IMR-90 (cell line): ENCODE data around the gene PRELID1. TPM values are rescaled to one million over a fixed set of nuclear protein-coding genes. Genes with fewer than 3 reads are reported as not detected.

Source experiments
- ATAC-seq: fragments of 200-7000 bp; cut with Tn5 transposase; 2 replicates; pipeline ENCODE4 v1.9.1; 2020; ENCODE audit warnings: low read depth, mild to moderate bottlenecking, moderate library complexity
- BruUV-seq: library from RNA; stranded (reverse); fragments of 400-500 nt; replicated peaks from 2 replicates; lab custom pipeline; 2021; lab: Mats Ljungman, UMichigan
- CTCF ChIA-PET: fragments of 300-600 bp; formaldehyde crosslinking; extraction: SDS; loops from one replicate; lab custom pipeline; 2021; ENCODE audit warnings: antibody characterized with exemption; lab: Yijun Ruan, JAX
- POLR2A ChIA-PET: fragments of 300-600 bp; sonication (Branson Sonifier 250); formaldehyde crosslinking; loops from one replicate; lab custom pipeline; 2022; ENCODE audit warnings: antibody characterized with exemption; ENCODE audit not compliant: unreplicated experiment; lab: Charles Lee
- DNase-seq: peaks from one replicate; pipeline ENCODE4 v3.0.0; 2013
- H2AFZ ChIP-seq: replicated peaks from 2 replicates; pipeline ENCODE3; 2013; ENCODE audit warnings: low read length, mild to moderate bottlenecking; ENCODE audit not compliant: poor library complexity
- H2AK5ac ChIP-seq: 2 replicates; pipeline ENCODE4 v1.6.1; 2013; ENCODE audit warnings: low read depth, low read length, inconsistent platforms
- H2AK9ac ChIP-seq: replicated peaks from 2 replicates; pipeline ENCODE3; 2013; ENCODE audit warnings: mild to moderate bottlenecking, low read depth, low read length, moderate library complexity; ENCODE audit not compliant: poor library complexity
- H2BK120ac ChIP-seq: 2 replicates; pipeline ENCODE4 v1.6.1; 2013; ENCODE audit warnings: low read depth, low read length, inconsistent platforms
- H2BK15ac ChIP-seq: 3 replicates; pipeline ENCODE4 v1.6.1; 2013; ENCODE audit warnings: low read depth, low read length, inconsistent platforms
- H2BK20ac ChIP-seq: 2 replicates; pipeline ENCODE4 v1.6.1; 2013; ENCODE audit warnings: low read depth, mild to moderate bottlenecking, inconsistent platforms, low read length, moderate library complexity
- H2BK5ac ChIP-seq: 2 replicates; pipeline ENCODE4 v1.6.1; 2013; ENCODE audit warnings: mild to moderate bottlenecking, low read depth, low read length, inconsistent platforms; ENCODE audit not compliant: poor library complexity, severe bottlenecking
- H3K14ac ChIP-seq: replicated peaks from 2 replicates; pipeline ENCODE4 v1.6.1; 2013; ENCODE audit warnings: low read depth, low read length, inconsistent platforms
- H3K18ac ChIP-seq: 2 replicates; pipeline ENCODE4 v1.6.1; 2013; ENCODE audit warnings: low read depth, low read length, control low read depth
- H3K23ac ChIP-seq: 2 replicates; pipeline ENCODE4 v1.6.1; 2013; ENCODE audit warnings: low read depth, low read length, inconsistent platforms
- H3K27ac ChIP-seq: 2 replicates; pipeline ENCODE4 v1.5.1; 2013; ENCODE audit warnings: mild to moderate bottlenecking, control low read depth, low read length; ENCODE audit not compliant: insufficient read depth
- H3K27me3 ChIP-seq: 2 replicates; pipeline ENCODE4 v1.6.1; 2013; ENCODE audit warnings: low read length; ENCODE audit not compliant: control insufficient read depth, insufficient read depth
- H3K36me3 ChIP-seq: 2 replicates; pipeline ENCODE4 v1.6.1; 2013; ENCODE audit warnings: low read length, mixed read lengths; ENCODE audit not compliant: control insufficient read depth, insufficient read depth
- H3K4ac ChIP-seq: 2 replicates; pipeline ENCODE4 v1.6.1; 2013; ENCODE audit warnings: low read depth, low read length, inconsistent platforms
- H3K4me1 ChIP-seq: 2 replicates; pipeline ENCODE4 v1.6.1; 2013; ENCODE audit warnings: low read length, mixed read lengths; ENCODE audit not compliant: control insufficient read depth, insufficient read depth
- H3K4me2 ChIP-seq: 2 replicates; pipeline ENCODE4 v1.6.1; 2013; ENCODE audit warnings: low read depth, mild to moderate bottlenecking, control low read depth, low read length, moderate library complexity
- H3K4me3 ChIP-seq: 2 replicates; pipeline ENCODE4 v1.5.1; 2013; ENCODE audit warnings: low read depth, mild to moderate bottlenecking, control low read depth, low read length, moderate library complexity; ENCODE audit not compliant: insufficient read depth
- H3K56ac ChIP-seq: 2 replicates; pipeline ENCODE4 v1.6.1; 2013; ENCODE audit warnings: low read length, inconsistent platforms; ENCODE audit not compliant: insufficient read depth; ENCODE audit errors: extremely low read depth
- H3K79me1 ChIP-seq, 2 experiments: 2 replicates each; pipeline ENCODE4 v1.6.1; 2013; ENCODE audit warnings: low read length in 2 of 2, inconsistent platforms in 1 of 2, low read depth in 1 of 2
- H3K9ac ChIP-seq: 2 replicates; pipeline ENCODE4 v1.6.1; 2013; ENCODE audit warnings: low read depth, low read length, control low read depth
- H3K9me1 ChIP-seq: 2 replicates; pipeline ENCODE4 v1.6.1; 2013; ENCODE audit warnings: low read length, inconsistent platforms; ENCODE audit not compliant: insufficient read depth
- H3K9me3 ChIP-seq: 2 replicates; pipeline ENCODE4 v1.6.1; 2013; ENCODE audit warnings: low read length; ENCODE audit not compliant: control insufficient read depth, insufficient read depth
- H4K20me1 ChIP-seq: 2 replicates; pipeline ENCODE4 v1.6.1; 2013; ENCODE audit warnings: low read length, inconsistent platforms; ENCODE audit not compliant: insufficient read depth
- H4K5ac ChIP-seq: 2 replicates; pipeline ENCODE4 v1.6.1; 2013; ENCODE audit warnings: mild to moderate bottlenecking, low read depth, low read length, control low read depth
- H4K8ac ChIP-seq, 2 experiments: 2 replicates each; pipeline ENCODE4 v1.6.1; 2013; ENCODE audit warnings: low read depth in 2 of 2, low read length in 2 of 2, control low read depth in 1 of 2, inconsistent platforms in 1 of 2
- H4K91ac ChIP-seq: 2 replicates; pipeline ENCODE4 v1.6.1; 2013; ENCODE audit warnings: low read depth, low read length, inconsistent platforms; ENCODE audit not compliant: insufficient read depth
- BHLHE40 ChIP-seq: fragments of 150-350 bp; IDR thresholded peaks from 2 replicates; pipeline ENCODE4 v1.6.1; 2016; ENCODE audit warnings: mild to moderate bottlenecking, low read depth, low read length
- CEBPB ChIP-seq: IDR thresholded peaks from 2 replicates; pipeline ENCODE4 v1.6.1; 2012; ENCODE audit warnings: low read depth, low read length, improper control_type of control experiment
- CHD1 ChIP-seq: IDR thresholded peaks from 2 replicates; pipeline ENCODE4 v1.6.1; 2012; ENCODE audit warnings: low read depth, low read length, improper control_type of control experiment
- ELK1 ChIP-seq: fragments of 150-350 bp; IDR thresholded peaks from 2 replicates; pipeline ENCODE4 v1.6.1; 2016; ENCODE audit warnings: low read depth, mild to moderate bottlenecking, low read length, moderate library complexity, borderline replicate concordance
- FOS ChIP-seq: fragments of 150-350 bp; IDR thresholded peaks from 2 replicates; pipeline ENCODE4 v1.6.1; 2016; ENCODE audit warnings: low read depth, low read length
- MAZ ChIP-seq: IDR thresholded peaks from 2 replicates; pipeline ENCODE4 v1.6.1; 2012; ENCODE audit warnings: low read depth, mild to moderate bottlenecking, low read length, improper control_type of control experiment, moderate library complexity, borderline replicate concordance
- MXI1 ChIP-seq: IDR thresholded peaks from 2 replicates; pipeline ENCODE4 v1.6.1; 2012; ENCODE audit warnings: low read depth, mild to moderate bottlenecking, low read length, moderate library complexity, borderline replicate concordance
- NFE2L2 ChIP-seq: fragments of 150-350 bp; IDR thresholded peaks from 2 replicates; pipeline ENCODE4 v1.6.1; 2016; ENCODE audit warnings: low read depth, mild to moderate bottlenecking, low read length
- POLR2A ChIP-seq: IDR thresholded peaks from 2 replicates; pipeline ENCODE4 v1.6.1; 2012; ENCODE audit warnings: mild to moderate bottlenecking, low read depth, low read length
- RAD21 ChIP-seq: IDR thresholded peaks from 2 replicates; pipeline ENCODE4 v1.6.1; 2012; ENCODE audit warnings: low read length, improper control_type of control experiment
- RCOR1 ChIP-seq: IDR thresholded peaks from 2 replicates; pipeline ENCODE4 v1.6.1; 2012; ENCODE audit warnings: mild to moderate bottlenecking, low read length, improper control_type of control experiment; ENCODE audit not compliant: insufficient replicate concordance
- RFX5 ChIP-seq: IDR thresholded peaks from 2 replicates; pipeline ENCODE4 v1.8.0; 2012; ENCODE audit warnings: low read depth, mild to moderate bottlenecking, low read length, moderate library complexity
- WGBS, 2 experiments: methylation state at CpG; one replicate each; pipeline versions ENCODE4 v1.1.5 to v1.1.7; 2013; ENCODE audit warnings: missing lambda C conversion rate in 2 of 2; ENCODE audit not compliant: insufficient read length in 1 of 2; ENCODE audit errors: extremely low coverage in 2 of 2; 5-methylcytosine and 5-hydroxymethylcytosine counted together
- dilution Hi-C: fragments of 300-500 bp; cut with HindIII; formaldehyde crosslinking; loops from one replicate; pipeline ENCODE4 v1.14.3; 2018; ENCODE audit warnings: low sequenced_read_pairs; ENCODE audit not compliant: unreplicated experiment
- in situ Hi-C: fragments of 300-500 bp; cut with MboI; formaldehyde crosslinking; loops from 3 replicates; pipeline ENCODE4 v1.14.3; 2019; ENCODE audit warnings: low sequenced_read_pairs, inconsistent platforms, mixed read lengths
- intact Hi-C: fragments of 100-400 bp; cut with micrococcal nuclease; formaldehyde crosslinking; loops from 2 replicates; pipeline ENCODE4 v1.10.0; 2022
- polyA plus RNA-seq, 3 experiments: library from polyadenylated mRNA; depleted of rRNA; stranded (reverse); fragments of >200 nt; gene quantifications; 2 replicates each; pipeline ENCODE4 v1.2.3, GENCODE V29; 2012; ENCODE audit warnings: low replicate concordance in 1 of 3
- total RNA-seq: library from RNA; depleted of rRNA; stranded (reverse); fragments of >200 nt; gene quantifications from 2 replicates; pipeline ENCODE4 v1.2.3, GENCODE V29; 2012
- TF ChIP-seq, protein P1 (sequence below): fragments of 150-350 bp; IDR thresholded peaks from 2 replicates; pipeline ENCODE4 v1.6.1; 2017; ENCODE audit warnings: mild to moderate bottlenecking, antibody characterized with exemption, low read length, low read depth

PRELID1 gene
- total and polyA plus RNA-seq, 2 of the 4 experiments (the other 2 are of a cell fraction), result 116 to 239 TPM

GRCh38 chr5:177303925-177304391 lies 359 bp downstream of the PRELID1 start:
- ATAC-seq, result peak; percentile 7
- Histone ChIP-seq H3K56ac (peak overlapping the region; percentile 83), H3K14ac (peak overlapping the region; percentile 90), H3K4me1 (peaks cover 12% of the 10 kb centered on the region), H3K36me3 (peaks cover 30% of the 10 kb centered on the region), H2BK5ac (peak overlapping the region; percentile 6), H3K18ac (no peak overlapping the region), H2BK15ac (no peak overlapping the region), H3K27me3 (no peaks in the 10 kb centered on the region), H2BK120ac (0 out of 2 replicates have a peak overlapping the region, but pooled peaks have one; percentile 16), H3K9ac (peak overlapping the region; percentile 91), H4K5ac (peak overlapping the region; percentile 86), H2BK20ac (no peak overlapping the region), H3K9me3 (no peaks in the 10 kb centered on the region), H3K9me1 (peaks cover 8% of the 10 kb centered on the region; the same call in 1 of the 2 replicates), H3K79me1 (peaks cover 12 to 71% of the 10 kb centered on the region in 2 experiments), H4K91ac (peak overlapping the region; percentile 77), H2AK9ac (peak overlapping the region; percentile 98), H3K27ac (peak overlapping the region; percentile 57), H3K4me3 (peak overlapping the region; percentile 98), H4K20me1 (peaks cover 25% of the 10 kb centered on the region), H3K23ac (peak overlapping the region; percentile 94), H2AFZ (peak overlapping the region; percentile 90), H4K8ac (peak overlapping the region; percentile 38 to 82), H3K4me2 (peak overlapping the region; percentile 93), H3K4ac (peak overlapping the region; percentile 89), H2AK5ac (peak overlapping the region; percentile 89)
- no peak for DNase-seq
- ChIA-PET CTCF (no interaction called here), POLR2A (no interaction called here)
- dilution Hi-C loops (no loop called here), intact Hi-C loops (no loop called here), in situ Hi-C loops (no loop called here)
- WGBS, 2 experiments, result 0% methylated on average over 9 of the region's 25 CpGs; no CpG with 5 or more reads in 1 of the 2 experiments
- TF ChIP-seq MXI1 (no peak), FOS (no peak), POLR2A (no peak; the same call in 1 of the 2 replicates), CHD1 (no peak), NFE2L2 (no peak), RCOR1 (no peak), ELK1 (no peak), MAZ (no peak), RFX5 (no peak), RAD21 (no peak), BHLHE40 (no peak), CEBPB (no peak)
- TF ChIP-seq, protein P1, sequence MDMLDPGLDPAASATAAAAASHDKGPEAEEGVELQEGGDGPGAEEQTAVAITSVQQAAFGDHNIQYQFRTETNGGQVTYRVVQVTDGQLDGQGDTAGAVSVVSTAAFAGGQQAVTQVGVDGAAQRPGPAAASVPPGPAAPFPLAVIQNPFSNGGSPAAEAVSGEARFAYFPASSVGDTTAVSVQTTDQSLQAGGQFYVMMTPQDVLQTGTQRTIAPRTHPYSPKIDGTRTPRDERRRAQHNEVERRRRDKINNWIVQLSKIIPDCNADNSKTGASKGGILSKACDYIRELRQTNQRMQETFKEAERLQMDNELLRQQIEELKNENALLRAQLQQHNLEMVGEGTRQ, result no peak
- TSS peak; percentile 71 for BruUV-seq
